ENCODE data around the gene CRTC2. TPM values are rescaled to one million over a fixed set of nuclear protein-coding genes. Genes with fewer than 3 reads are reported as not detected.
"Not testable (repeated sequence)": the region's sequence is repeated elsewhere in the genome, so short reads cannot be mapped to it uniquely, and the experiment has no call there.

CRTC2 gene
- total and polyA plus RNA-seq, 2 experiments from 2014 or later: 10.6 to 20.7 TPM

- H3K27ac ChIP-seq (ENCODE audit: low read depth): no peak overlapping the region
- H4K20me1 ChIP-seq (replicated peaks; ENCODE audit: insufficient read depth): no peaks in the 10 kb centered on the region
- no peaks in the 10 kb centered on the region for H3K4me1 Mint-ChIP-seq
- H3K79me2 ChIP-seq (replicated peaks; ENCODE audit: insufficient read depth): no peaks in the 10 kb centered on the region
- H3K4me2 ChIP-seq: no peak overlapping the region
- no peaks in the 10 kb centered on the region for H3K9me2 ChIP-seq (ENCODE audit: insufficient read depth)
- no peaks in the 10 kb centered on the region; the same call in 1 of the 2 replicates for H3K36me3 ChIP-seq (ENCODE audit: insufficient read depth)
- H3K36me3 Mint-ChIP-seq (ENCODE audit: low read depth): peaks cover 11% of the 10 kb centered on the region
- H2AFZ ChIP-seq: no peak overlapping the region
- peaks cover 4% of the 10 kb centered on the region for H3K27me3 Mint-ChIP-seq (ENCODE audit: insufficient read depth, low read depth, poor library complexity)
- peaks cover 4% of the 10 kb centered on the region; the same call in 2 of the 3 replicates for H3K9me3 Mint-ChIP-seq
- H3F3A ChIP-seq (replicated peaks; ENCODE audit: low read depth): peaks cover 5% of the 10 kb centered on the region; the same call in 1 of the 2 replicates
- no peak overlapping the region for H3K4me3 Mint-ChIP-seq
- TF ChIP-seq STAT1 (IDR thresholded peaks at IDR 0.05; ENCODE audit: unreplicated experiment): no peak
- no peak for TF ChIP-seq POLR2AphosphoS5 (IDR thresholded peaks at IDR 0.05; ENCODE audit: low read depth)
- no peak for ATAC-seq
- H3K4me3 ChIP-seq: no peak overlapping the region
- no peaks in the 10 kb centered on the region for H3K27me3 ChIP-seq (ENCODE audit: insufficient read depth)
- no peak overlapping the region for H3K27ac Mint-ChIP-seq
- no peaks in the 10 kb centered on the region for H3K4me1 ChIP-seq (ENCODE audit: insufficient read depth)
- no peak for DNase-seq (ENCODE audit: low spot score)
Measured at GRCh38 chr1:154000420-154000819, 42.0 kb upstream of the CRTC2 start.

GRCh38 chr1:153996882-153997281 is 38.5 kb upstream of the CRTC2 start:
- H3K4me3 ChIP-seq; H2AFZ ChIP-seq; H3K9me2 ChIP-seq (ENCODE audit: insufficient read depth); H3K4me2 ChIP-seq; ATAC-seq; H3K27me3 ChIP-seq (ENCODE audit: insufficient read depth); H3K27ac Mint-ChIP-seq; H3K4me1 Mint-ChIP-seq; H3K9me3 Mint-ChIP-seq; H3K27me3 Mint-ChIP-seq (ENCODE audit: insufficient read depth, low read depth, poor library complexity); H3K4me3 Mint-ChIP-seq; H3K4me1 ChIP-seq (ENCODE audit: insufficient read depth); DNase-seq (ENCODE audit: low spot score): not testable (repeated sequence)
- peaks cover 45% of the 10 kb centered on the region for H3K36me3 Mint-ChIP-seq (ENCODE audit: low read depth)
- Histone ChIP-seq H4K20me1 (replicated peaks; ENCODE audit: insufficient read depth) (peaks cover 17% of the 10 kb centered on the region), H3K36me3 (ENCODE audit: insufficient read depth) (peaks cover 29% of the 10 kb centered on the region), H3K79me2 (replicated peaks; ENCODE audit: insufficient read depth) (peaks cover 10% of the 10 kb centered on the region), H3K27ac (ENCODE audit: low read depth) (0 out of 2 replicates have a peak overlapping the region, but pooled peaks have one; percentile 23), H3F3A (replicated peaks; ENCODE audit: low read depth) (peaks cover 33% of the 10 kb centered on the region)

- Histone ChIP-seq H4K20me1 (replicated peaks; ENCODE audit: insufficient read depth) (peaks cover 27% of the 10 kb centered on the region), H3F3A (replicated peaks; ENCODE audit: low read depth) (peaks cover 42% of the 10 kb centered on the region), H3K4me1 (ENCODE audit: insufficient read depth) (peaks cover 17% of the 10 kb centered on the region), H3K4me2 (no peak overlapping the region), H3K79me2 (replicated peaks; ENCODE audit: insufficient read depth) (peaks cover 23% of the 10 kb centered on the region), H3K27ac (ENCODE audit: low read depth) (0 out of 2 replicates have a peak overlapping the region, but pooled peaks have one; percentile 17), H3K27me3 (ENCODE audit: insufficient read depth) (no peaks in the 10 kb centered on the region), H2AFZ (no peak overlapping the region), H3K4me3 (no peak overlapping the region), H3K36me3 (ENCODE audit: insufficient read depth) (peaks cover 38% of the 10 kb centered on the region), H3K9me2 (ENCODE audit: insufficient read depth) (no peaks in the 10 kb centered on the region)
- H3K27ac Mint-ChIP-seq: no peak overlapping the region
- ATAC-seq (no peak), DNase-seq (ENCODE audit: low spot score) (no peak)
- peaks cover 8% of the 10 kb centered on the region; the same call in 2 of the 3 replicates for H3K9me3 Mint-ChIP-seq
- peaks cover 15% of the 10 kb centered on the region for H3K4me1 Mint-ChIP-seq
- peaks cover 17% of the 10 kb centered on the region for H3K27me3 Mint-ChIP-seq (ENCODE audit: insufficient read depth, low read depth, poor library complexity)
- peaks cover 58% of the 10 kb centered on the region for H3K36me3 Mint-ChIP-seq (ENCODE audit: low read depth)
- no peak overlapping the region for H3K4me3 Mint-ChIP-seq
- TF ChIP-seq, protein P1, sequence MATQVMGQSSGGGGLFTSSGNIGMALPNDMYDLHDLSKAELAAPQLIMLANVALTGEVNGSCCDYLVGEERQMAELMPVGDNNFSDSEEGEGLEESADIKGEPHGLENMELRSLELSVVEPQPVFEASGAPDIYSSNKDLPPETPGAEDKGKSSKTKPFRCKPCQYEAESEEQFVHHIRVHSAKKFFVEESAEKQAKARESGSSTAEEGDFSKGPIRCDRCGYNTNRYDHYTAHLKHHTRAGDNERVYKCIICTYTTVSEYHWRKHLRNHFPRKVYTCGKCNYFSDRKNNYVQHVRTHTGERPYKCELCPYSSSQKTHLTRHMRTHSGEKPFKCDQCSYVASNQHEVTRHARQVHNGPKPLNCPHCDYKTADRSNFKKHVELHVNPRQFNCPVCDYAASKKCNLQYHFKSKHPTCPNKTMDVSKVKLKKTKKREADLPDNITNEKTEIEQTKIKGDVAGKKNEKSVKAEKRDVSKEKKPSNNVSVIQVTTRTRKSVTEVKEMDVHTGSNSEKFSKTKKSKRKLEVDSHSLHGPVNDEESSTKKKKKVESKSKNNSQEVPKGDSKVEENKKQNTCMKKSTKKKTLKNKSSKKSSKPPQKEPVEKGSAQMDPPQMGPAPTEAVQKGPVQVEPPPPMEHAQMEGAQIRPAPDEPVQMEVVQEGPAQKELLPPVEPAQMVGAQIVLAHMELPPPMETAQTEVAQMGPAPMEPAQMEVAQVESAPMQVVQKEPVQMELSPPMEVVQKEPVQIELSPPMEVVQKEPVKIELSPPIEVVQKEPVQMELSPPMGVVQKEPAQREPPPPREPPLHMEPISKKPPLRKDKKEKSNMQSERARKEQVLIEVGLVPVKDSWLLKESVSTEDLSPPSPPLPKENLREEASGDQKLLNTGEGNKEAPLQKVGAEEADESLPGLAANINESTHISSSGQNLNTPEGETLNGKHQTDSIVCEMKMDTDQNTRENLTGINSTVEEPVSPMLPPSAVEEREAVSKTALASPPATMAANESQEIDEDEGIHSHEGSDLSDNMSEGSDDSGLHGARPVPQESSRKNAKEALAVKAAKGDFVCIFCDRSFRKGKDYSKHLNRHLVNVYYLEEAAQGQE (IDR thresholded peaks at IDR 0.05; ENCODE audit: unreplicated experiment): no peak
- TF ChIP-seq ZNF114 (CRISPR knock-in tag; IDR thresholded peaks at IDR 0.05) (no peak), STAT1 (IDR thresholded peaks at IDR 0.05; ENCODE audit: unreplicated experiment) (no peak), EZH2phosphoT487 (IDR thresholded peaks at IDR 0.05; ENCODE audit: unreplicated experiment) (no peak), NANOG (IDR thresholded peaks at IDR 0.05; ENCODE audit: borderline replicate concordance) (no peak), ZNF331 (CRISPR knock-in tag; IDR thresholded peaks at IDR 0.05; ENCODE audit: low read depth) (no peak)
- TF ChIP-seq, protein P2, sequence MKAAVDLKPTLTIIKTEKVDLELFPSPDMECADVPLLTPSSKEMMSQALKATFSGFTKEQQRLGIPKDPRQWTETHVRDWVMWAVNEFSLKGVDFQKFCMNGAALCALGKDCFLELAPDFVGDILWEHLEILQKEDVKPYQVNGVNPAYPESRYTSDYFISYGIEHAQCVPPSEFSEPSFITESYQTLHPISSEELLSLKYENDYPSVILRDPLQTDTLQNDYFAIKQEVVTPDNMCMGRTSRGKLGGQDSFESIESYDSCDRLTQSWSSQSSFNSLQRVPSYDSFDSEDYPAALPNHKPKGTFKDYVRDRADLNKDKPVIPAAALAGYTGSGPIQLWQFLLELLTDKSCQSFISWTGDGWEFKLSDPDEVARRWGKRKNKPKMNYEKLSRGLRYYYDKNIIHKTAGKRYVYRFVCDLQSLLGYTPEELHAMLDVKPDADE (IDR thresholded peaks at IDR 0.05): no peak
Measured at GRCh38 chr1:153995640-153996039, 37.2 kb upstream of the CRTC2 start.
